ENCODE data around the gene COA3.
A peak's percentile ranks its signal among the peaks of the same experiment; 100 is the strongest.

The COA3 gene

GRCh38 chr17:42798383-42799380 lies at the start of gene COA3, which contains the start of gene CNTD1:
Gene COA3 (minus strand): TSS chr17:42798704. CDS start chr17:42798681, 23 bp downstream.
Gene CNTD1 (plus strand): TSS chr17:42798861. CDS start chr17:42799068, 207 bp downstream.
- peak; percentile 88 to 89 for DNase-seq

DNA sequence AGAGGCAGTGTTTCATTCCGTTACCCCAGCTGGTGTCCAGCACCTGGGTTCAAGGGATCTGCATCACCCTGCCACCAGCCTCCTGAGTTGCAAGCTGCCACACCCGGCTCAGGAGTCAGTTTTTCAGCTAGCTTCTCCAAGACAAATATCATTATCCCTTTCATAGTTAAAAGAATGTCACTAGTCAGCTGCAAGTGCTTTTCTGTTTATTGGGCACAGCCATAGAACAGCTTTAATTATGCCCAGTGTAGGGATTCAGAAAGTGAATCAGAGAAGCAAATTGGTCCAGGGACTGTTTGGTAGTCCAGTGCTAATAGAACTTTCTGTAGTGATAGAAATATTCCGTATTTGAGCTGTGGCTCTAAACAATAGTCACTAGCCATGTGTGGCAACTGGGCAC lies 49.6 kb upstream of the COA3 start:
- no peak for DNase-seq

- DNase-seq = no peak
Measured at GRCh38 chr17:42846594-42847280, 48.2 kb upstream of the COA3 start.

DNA sequence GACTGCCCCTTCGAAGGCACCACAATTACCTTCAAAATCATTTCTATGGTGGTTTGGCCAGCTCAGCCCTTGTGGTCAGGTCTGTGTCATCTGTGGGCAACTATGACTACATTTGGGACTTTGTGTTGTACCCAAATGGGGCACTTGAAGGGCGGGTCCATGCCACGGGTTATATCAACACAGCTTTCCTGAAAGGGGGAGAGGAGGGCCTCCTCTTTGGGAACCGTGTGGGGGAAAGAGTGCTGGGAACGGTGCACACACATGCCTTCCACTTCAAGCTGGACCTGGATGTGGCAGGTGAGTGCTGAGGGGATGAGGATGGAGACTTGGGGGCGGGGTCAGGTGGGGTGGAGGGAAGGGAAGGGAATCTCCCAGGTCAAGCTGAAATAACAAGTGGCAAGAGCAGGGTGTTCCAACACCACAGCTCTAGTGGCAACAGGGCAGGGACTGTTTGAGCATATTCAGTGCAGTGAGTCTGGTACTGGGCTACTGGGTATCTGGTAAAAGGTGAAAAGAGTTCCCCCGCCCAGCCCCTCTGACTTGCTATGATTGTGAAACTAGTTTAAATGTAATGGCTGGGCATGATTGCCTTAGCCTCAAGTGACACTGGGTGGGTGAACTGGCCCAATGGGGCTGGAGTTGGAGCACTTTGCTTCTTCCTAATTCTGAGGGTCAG lies 47.6 kb upstream of the COA3 start:
- DNase-seq = no peak

GRCh38 chr17:42845556-42845917 lies 47.0 kb upstream of the COA3 start:
- DNase-seq = no peak

- no peak for DNase-seq
Measured at GRCh38 chr17:42844761-42845555, 46.5 kb upstream of the COA3 start.

DNA sequence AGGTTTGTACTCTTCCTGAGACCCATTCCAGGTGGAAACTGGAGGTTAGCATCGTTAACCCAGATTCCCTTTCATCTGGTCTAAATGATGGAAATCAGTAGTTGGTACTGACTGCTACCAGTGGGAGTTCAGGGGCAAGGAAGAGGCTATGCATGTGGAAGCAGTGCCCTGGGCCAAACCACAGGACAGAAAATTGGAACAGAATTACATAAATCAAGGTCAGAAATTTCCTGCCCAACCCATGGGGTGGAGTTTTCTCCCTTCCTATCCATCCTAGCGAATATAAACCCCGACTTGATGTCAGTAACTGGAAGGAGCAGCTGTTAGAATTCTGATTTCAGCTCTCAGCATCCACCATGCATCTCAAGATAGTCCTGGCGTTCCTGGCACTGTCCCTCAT lies 45.8 kb upstream of the COA3 start, which contains the start of gene AOC2:
Gene AOC2 (plus strand): TSS at position 310 of the 400 bp plus-strand sequence. CDS start 47 bp downstream, at position 357.
- no peak for DNase-seq

- DNase-seq = peak; percentile 31 to 61
Measured at GRCh38 chr17:42843358-42843934, 44.9 kb upstream of the COA3 start.

- no peak for DNase-seq
Measured at GRCh38 chr17:42841975-42842685, 43.6 kb upstream of the COA3 start.

- DNase-seq = no peak
Measured at GRCh38 chr17:42835732-42836131, 37.2 kb upstream of the COA3 start.

DNA sequence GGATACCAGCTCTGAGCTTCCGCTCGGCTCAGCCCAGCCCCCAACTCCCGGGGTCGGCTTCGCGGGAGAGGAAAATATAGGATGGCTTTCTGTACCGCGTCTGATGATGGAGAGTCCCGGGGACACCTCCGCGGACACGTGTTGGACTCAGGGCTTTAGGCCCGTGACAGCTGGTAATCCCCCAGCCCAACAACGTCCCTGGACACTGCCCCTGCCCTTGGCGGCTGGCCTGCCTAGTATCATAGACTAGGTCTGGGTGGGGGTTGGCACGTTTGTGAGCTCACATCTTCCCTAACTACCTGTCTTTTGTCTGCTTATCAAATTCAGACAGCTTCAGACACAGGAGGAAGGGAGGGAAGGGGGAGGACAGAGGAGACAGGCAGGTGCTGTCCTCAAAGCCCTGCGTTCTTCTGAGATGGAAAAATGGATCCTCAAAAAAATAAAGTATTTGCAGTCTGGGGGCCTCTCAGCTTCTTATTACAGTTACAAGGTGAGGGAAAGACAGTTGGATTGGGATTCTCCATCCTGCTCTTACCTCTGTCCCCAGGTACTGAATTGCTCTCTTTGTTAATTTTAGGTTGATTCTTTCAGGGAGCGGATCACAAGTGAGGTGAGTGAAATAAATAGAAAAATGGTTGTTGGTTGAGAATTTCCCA lies 35.4 kb upstream of the COA3 start:
- no peak for DNase-seq

DNA sequence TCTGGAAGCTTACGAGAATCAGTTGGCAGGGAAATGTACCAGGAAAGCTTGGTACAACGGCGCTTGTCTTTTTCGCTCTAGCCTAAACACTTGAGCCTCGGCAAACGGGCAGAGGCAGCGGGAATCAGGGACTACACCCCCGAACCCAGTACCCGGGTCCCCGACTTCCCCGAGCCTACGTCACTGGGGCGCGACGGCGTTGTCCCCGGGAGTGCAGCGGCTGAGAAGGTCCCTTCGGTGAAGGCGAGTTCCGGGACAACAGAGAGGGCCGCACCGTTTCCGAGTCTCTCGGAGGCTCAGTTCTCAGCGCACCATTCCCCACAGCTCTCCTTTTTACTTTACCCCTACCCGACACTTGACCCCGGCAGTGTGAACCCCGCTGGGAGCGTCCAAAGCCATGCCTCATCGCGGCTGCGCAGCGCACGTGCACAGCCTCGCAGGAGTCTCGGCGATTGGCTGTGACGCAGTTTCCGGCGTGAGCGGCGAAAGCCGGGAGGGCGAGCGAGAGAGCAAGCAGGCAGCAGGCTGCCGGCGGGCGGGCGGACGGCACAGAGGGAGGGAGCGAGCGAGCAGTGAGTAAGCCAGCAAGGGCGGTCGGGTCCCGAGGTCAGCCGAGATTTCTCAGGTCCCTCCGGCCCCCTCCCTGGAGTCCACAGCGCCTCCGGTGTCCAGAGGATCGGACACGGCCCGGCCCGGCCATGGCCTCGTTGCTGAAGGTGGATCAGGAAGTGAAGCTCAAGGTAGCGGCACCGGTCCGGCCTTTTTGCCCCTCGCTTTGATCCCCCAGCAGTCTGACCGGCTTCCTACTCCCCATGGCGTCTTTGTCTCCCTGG lies 34.6 kb upstream of the COA3 start, which contains the start of gene PSME3:
Gene PSME3 (plus strand): TSS at position 464 of the 833 bp plus-strand sequence. CDS start 235 bp downstream, at position 699.
- peak; percentile 84 to 88 for DNase-seq

DNA sequence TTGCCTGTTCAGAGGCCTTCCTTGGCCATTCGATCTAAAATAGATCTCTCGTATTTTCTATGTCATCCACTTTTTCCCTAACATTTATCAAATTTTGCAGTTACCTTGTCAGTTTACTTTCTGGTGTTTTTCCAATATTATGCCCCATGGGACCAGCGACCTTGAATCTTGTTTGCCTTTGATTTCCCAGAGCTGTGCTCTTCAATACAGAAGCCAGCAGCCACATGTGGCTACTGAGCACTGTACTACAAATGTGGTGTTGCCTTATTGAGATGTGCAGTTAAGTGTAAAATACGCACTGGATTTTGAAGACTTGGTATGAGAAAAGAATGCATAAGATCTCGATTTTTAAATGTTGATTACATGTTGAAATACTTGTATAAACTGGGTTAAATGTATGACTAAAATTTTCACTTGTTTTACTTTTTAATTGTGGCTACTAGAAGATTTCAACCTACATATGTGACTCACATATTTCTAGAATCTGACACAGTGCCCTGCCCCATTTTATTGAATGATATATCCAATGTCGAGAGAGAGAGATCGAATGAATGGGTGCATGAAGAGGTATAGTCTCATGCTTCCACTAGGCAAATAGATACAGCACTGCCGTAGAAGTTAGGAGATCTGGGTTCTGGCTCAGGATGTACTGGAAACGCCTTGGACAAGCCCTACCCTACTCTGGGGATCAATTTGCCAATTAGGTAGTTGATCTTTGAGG lies 33.9 kb upstream of the COA3 start:
- DNase-seq = no peak

GRCh38 chr17:42830971-42831370 lies 32.5 kb upstream of the COA3 start:
- no peak for DNase-seq

- no peak for DNase-seq
Measured at GRCh38 chr17:42827472-42827871, 29.0 kb upstream of the COA3 start.

GRCh38 chr17:42821176-42821575 lies 22.7 kb upstream of the COA3 start:
- no peak for DNase-seq

GRCh38 chr17:42819939-42820535 lies 21.5 kb upstream of the COA3 start:
- peak; percentile 71 to 86 for DNase-seq

DNA sequence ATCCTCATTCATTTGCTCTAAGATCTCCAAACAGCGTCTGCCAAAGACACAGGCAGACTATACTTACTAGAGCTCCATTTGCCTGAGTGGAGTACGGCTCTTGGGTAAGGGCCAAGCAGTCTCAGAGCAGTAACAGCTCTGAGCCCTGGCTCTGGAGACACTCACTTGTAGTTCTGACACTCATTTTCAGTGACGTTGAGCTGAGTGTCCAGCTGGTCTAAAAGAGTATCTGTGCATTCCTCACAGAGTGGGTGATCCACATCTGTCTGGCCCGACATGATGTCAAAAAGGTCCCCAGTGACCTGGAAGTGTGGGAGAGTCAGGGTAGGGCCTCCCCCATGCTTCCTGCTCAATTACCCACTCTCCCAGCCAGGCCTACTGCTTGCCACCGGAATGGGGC lies 19.9 kb upstream of the COA3 start:
- DNase-seq = no peak
